Esophagus muscularis mucosa (tissue), 4 donors: ENCODE measurements around the gene HMSD. TPM values are rescaled to one million over a fixed set of nuclear protein-coding genes. Genes with fewer than 3 reads are reported as not detected.

ENCODE experiments used
- DNase-seq: peaks from one replicate; pipeline ENCODE4 v3.0.0-alpha.2; 2017; ENCODE audit errors: extremely low spot score
- H3K27ac ChIP-seq, 4 donors: fragments of 200-600 bp; sonication (generic); replicated peaks in 1 of 4; 1 replicate in 3 of 4; 2 replicates in 1 of 4; pipeline ENCODE4 v1.5.1; 2016 to 2019; ENCODE audit warnings: mild to moderate bottlenecking in 1 of 4
- H3K27me3 ChIP-seq, 4 donors: fragments of 200-600 bp; sonication (generic); one replicate each; pipeline versions ENCODE4 v1.5.1 to v1.6.0; 2016 to 2019
- H3K36me3 ChIP-seq, 4 donors: fragments of 200-600 bp; sonication (generic); one replicate each; pipeline ENCODE4 v1.5.1; 2016 to 2019
- H3K4me1 ChIP-seq, 4 donors: fragments of 200-600 bp; sonication (generic); one replicate each; pipeline ENCODE4 v1.5.1; 2016 to 2019
- H3K4me3 ChIP-seq, 4 donors: fragments of 200-600 bp; sonication (generic); 1 replicate in 2 of 4; 2 replicates in 2 of 4; pipeline ENCODE4 v1.5.1; 2016 to 2019; ENCODE audit warnings: mild to moderate bottlenecking in 4 of 4, moderate library complexity in 1 of 4
- H3K9me3 ChIP-seq, 4 donors: fragments of 200-600 bp; sonication (generic); 1 replicate in 3 of 4; 2 replicates in 1 of 4; pipeline ENCODE4 v1.5.1; 2016 to 2019
- EP300 ChIP-seq: sonication (generic); formaldehyde crosslinking; IDR thresholded peaks from one replicate; pipeline ENCODE4 v1.6.1; 2017; ENCODE audit warnings: antibody characterized with exemption
- POLR2A ChIP-seq: fragments of 450-650 bp; IDR thresholded peaks from one replicate; pipeline ENCODE4 v1.6.1; 2017; ENCODE audit warnings: antibody characterized with exemption, moderate library complexity, mild to moderate bottlenecking, low read depth
- POLR2AphosphoS5 ChIP-seq, 2 donors: sonication (generic); formaldehyde crosslinking; IDR thresholded peaks; one replicate each; pipeline ENCODE4 v1.6.1; 2017; ENCODE audit warnings: antibody characterized with exemption in 2 of 2
- WGBS: methylation state at CpG from one replicate; pipeline ENCODE4 v1.1.5; 2018; 5-methylcytosine and 5-hydroxymethylcytosine counted together
- intact Hi-C: fragments of 100-400 bp; cut with DNase I; formaldehyde crosslinking; loops from one replicate; pipeline ENCODE4 v1.15.1; 2023
- total RNA-seq, 4 donors: library from RNA; depleted of rRNA; stranded (reverse); fragments of >200 nt; gene quantifications; one replicate each; pipeline versions ENCODE4 v1.1.0 to v1.2.1, GENCODE V29; 2016
- TF ChIP-seq, protein P1 (sequence below), 3 experiments: fragments of 200-600 bp in 2 of 3; fragments of 450-650 bp in 1 of 3; sonication (generic) in 2 of 3; IDR thresholded peaks; one replicate each; pipeline ENCODE4 v1.5.1; 2017 to 2019; ENCODE audit warnings: antibody characterized with exemption in 3 of 3, mild to moderate bottlenecking in 2 of 3, moderate library complexity in 1 of 3

Gene HMSD
- total RNA-seq, 4 donors from 2014 or later = not detected

DNA sequence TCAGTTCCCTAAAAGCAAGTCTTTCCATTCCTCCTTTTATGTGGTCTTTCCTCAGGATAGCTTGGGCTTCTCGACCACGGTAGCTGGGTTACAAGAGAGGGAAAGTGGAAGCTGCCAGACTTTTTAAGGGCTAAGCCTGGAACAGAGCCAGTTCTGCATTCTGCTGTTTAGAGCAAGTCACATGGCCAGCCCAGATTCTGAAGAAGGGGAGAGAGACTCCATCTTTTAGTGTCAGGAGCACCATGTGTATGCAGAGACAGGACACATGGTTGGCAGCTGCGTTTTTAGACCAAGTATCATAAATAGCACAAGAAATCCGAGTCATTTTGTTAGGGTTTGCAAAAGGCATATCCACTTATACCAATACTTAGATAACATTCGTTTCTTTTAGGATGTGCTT lies 4.7 kb downstream of the HMSD start:
- no peak overlapping the region for H3K4me3 ChIP-seq

DNA sequence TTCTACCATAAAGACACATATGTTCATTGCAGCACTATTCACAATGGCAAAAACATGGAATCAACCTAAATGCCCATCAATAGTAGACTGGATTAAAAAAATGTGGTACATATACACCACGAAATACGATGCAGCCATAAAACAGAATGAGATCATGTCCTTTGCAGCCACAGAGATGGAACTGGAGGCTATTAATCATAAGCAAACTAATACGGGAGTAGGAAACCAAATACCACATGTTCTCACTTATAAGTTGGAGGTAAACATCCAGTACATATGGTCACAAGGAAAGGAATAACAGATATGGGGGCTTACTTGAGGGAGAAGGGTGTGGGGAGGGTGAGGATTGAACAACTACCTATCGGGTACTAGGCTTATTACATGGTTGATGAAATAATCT lies 7.7 kb downstream of the HMSD start:
- no peaks in the 10 kb centered on the region for H3K36me3 ChIP-seq
- no peak overlapping the region for H3K27ac ChIP-seq
- intact Hi-C loops = no loop called here
- TF ChIP-seq EP300 = no peak
- TF ChIP-seq POLR2AphosphoS5 (IDR thresholded peaks at IDR 0.05) = no peak
- TF ChIP-seq POLR2A = no peak
- TF ChIP-seq, protein P1, sequence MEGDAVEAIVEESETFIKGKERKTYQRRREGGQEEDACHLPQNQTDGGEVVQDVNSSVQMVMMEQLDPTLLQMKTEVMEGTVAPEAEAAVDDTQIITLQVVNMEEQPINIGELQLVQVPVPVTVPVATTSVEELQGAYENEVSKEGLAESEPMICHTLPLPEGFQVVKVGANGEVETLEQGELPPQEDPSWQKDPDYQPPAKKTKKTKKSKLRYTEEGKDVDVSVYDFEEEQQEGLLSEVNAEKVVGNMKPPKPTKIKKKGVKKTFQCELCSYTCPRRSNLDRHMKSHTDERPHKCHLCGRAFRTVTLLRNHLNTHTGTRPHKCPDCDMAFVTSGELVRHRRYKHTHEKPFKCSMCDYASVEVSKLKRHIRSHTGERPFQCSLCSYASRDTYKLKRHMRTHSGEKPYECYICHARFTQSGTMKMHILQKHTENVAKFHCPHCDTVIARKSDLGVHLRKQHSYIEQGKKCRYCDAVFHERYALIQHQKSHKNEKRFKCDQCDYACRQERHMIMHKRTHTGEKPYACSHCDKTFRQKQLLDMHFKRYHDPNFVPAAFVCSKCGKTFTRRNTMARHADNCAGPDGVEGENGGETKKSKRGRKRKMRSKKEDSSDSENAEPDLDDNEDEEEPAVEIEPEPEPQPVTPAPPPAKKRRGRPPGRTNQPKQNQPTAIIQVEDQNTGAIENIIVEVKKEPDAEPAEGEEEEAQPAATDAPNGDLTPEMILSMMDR (IDR thresholded peaks at IDR 0.05) = no peak
- peaks cover 0 to 21% (median 3%) of the 10 kb centered on the region in 4 donors for H3K27me3 ChIP-seq
- H3K4me1 ChIP-seq = no peaks in the 10 kb centered on the region
- no peak overlapping the region for H3K4me3 ChIP-seq
- no peaks in the 10 kb centered on the region for H3K9me3 ChIP-seq
- DNase-seq = no peak
- 60% methylated on average over 4 of the region's 4 CpGs for WGBS

More for the DNA sequence above, 4.7 kb downstream of the HMSD start:
- H3K4me1 ChIP-seq = peaks cover 0 to 9% (median 8%) of the 10 kb centered on the region in 4 donors
- no peaks in the 10 kb centered on the region for H3K36me3 ChIP-seq
- no peak for DNase-seq
- TF ChIP-seq POLR2A (no peak), EP300 (no peak), POLR2AphosphoS5 (IDR thresholded peaks at IDR 0.05) (no peak)
- TF ChIP-seq, protein P1 (IDR thresholded peaks at IDR 0.05) = no peak
- intact Hi-C loops = no loop called here
- no peak overlapping the region for H3K27ac ChIP-seq
- 42% methylated on average over 5 of the region's 5 CpGs for WGBS
- peaks cover 0 to 21% (median 3%) of the 10 kb centered on the region in 4 donors for H3K27me3 ChIP-seq
- no peaks in the 10 kb centered on the region for H3K9me3 ChIP-seq

DNA sequence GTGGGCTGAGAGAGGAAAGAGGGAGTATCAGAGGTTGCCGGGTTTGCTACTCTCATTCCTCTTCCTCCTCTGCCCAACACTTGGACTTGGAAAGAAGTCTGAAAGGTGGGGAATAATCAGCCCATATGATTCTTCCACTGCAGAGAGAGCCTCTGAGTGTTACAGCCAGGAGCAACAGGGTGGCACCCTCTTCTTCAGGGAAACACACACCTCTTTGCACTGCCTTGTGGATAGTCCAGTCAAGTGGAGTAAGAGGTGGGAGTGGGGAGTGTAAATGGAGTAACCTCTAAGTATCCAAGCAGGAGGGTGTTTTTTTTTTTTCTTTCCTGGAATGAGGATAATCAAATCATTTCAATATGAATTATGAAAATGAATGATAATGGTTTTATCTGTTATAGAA lies 11.8 kb downstream of the HMSD start:
- peaks cover 0 to 21% (median 1%) of the 10 kb centered on the region in 4 donors for H3K27me3 ChIP-seq
- intact Hi-C loops = no loop called here
- no peak for TF ChIP-seq POLR2A
- TF ChIP-seq EP300 = no peak
- no peak for TF ChIP-seq POLR2AphosphoS5 (IDR thresholded peaks at IDR 0.05)
- TF ChIP-seq, protein P1 (IDR thresholded peaks at IDR 0.05) = no peak
- H3K4me3 ChIP-seq = no peak overlapping the region
- WGBS = 60% methylated on average over 1 of the region's 1 CpG
- no peak overlapping the region for H3K27ac ChIP-seq
- no peak for DNase-seq
- peaks cover 0 to 3% (median 0%) of the 10 kb centered on the region in 4 donors for H3K4me1 ChIP-seq
- no peaks in the 10 kb centered on the region for H3K36me3 ChIP-seq
- H3K9me3 ChIP-seq = no peaks in the 10 kb centered on the region

DNA sequence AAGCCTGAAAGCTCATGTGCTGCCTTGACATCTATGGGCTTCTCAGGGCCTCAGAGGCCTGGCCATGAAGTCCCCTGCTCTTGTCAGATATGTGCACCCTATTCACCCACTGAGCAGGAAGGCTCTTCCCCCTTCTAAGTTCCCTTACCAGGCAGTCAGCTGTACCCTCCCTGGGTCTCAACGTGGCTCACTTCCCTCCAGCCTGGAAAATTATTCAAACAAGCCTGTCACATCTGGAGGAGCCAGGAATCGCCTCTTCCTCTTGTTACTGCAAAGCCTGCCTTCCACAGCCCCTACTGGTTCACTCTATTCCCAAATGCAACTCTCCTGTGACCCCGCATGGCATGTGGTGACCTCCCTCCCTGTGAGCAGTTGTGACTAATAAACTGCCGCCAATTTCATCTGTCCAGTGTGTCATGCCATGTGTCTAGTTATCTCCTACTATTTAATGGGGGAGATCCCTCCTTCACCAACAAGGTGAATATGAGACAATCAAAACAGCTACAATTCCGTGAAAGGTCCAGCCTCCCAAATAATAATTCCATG lies 12.4 kb downstream of the HMSD start:
- peaks cover 0 to 16% (median 0%) of the 10 kb centered on the region in 4 donors for H3K27me3 ChIP-seq
- H3K4me1 ChIP-seq = peaks cover 0 to 3% (median 0%) of the 10 kb centered on the region in 4 donors
- H3K9me3 ChIP-seq = no peaks in the 10 kb centered on the region
- H3K27ac ChIP-seq = no peak overlapping the region
- TF ChIP-seq POLR2A = no peak
- TF ChIP-seq POLR2AphosphoS5 (IDR thresholded peaks at IDR 0.05) = no peak
- TF ChIP-seq EP300 = no peak
- TF ChIP-seq, protein P1 (IDR thresholded peaks at IDR 0.05) = no peak
- no peaks in the 10 kb centered on the region for H3K36me3 ChIP-seq
- H3K4me3 ChIP-seq = no peak overlapping the region
- WGBS = 66% methylated on average over 5 of the region's 5 CpGs
- DNase-seq = no peak
- intact Hi-C loops = no loop called here

DNA sequence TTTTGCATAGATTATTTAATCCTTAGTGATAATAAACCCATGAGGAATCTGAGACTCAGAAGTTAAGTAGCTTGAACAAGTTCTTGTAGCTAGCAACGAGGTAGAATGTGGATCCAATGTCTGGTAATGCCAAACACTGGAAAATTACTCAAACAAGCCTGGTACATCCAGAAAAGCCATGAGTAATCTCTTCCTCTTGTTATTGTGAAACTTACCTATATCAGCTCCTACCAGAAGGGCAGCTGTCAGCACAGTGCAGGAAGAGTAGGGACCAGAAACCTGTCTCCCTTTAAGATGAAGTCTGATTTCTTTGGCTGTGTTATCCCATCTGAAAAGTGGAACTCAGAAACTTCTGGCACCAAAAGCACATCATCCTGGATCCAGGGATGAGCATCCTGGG lies 13.0 kb downstream of the HMSD start:
- intact Hi-C loops = loop anchor here (2.0 kb wide), 1 partner anchor 33 kb away; no protein-coding TSS in a partner anchor
- 35% methylated on average over 1 of the region's 1 CpG for WGBS
- Histone ChIP-seq H3K36me3 (no peaks in the 10 kb centered on the region), H3K27ac (no peak overlapping the region), H3K27me3 (peaks cover 0 to 12% (median 0%) of the 10 kb centered on the region in 4 donors), H3K4me3 (no peak overlapping the region), H3K9me3 (no peaks in the 10 kb centered on the region), H3K4me1 (peaks cover 0 to 3% (median 0%) of the 10 kb centered on the region in 4 donors)
- no peak for DNase-seq
- TF ChIP-seq, protein P1 (IDR thresholded peaks at IDR 0.05) = no peak
- TF ChIP-seq POLR2A (no peak), POLR2AphosphoS5 (IDR thresholded peaks at IDR 0.05) (no peak), EP300 (no peak)
